AG04449 (cell line): ENCODE data around the gene PPARG.

Experiments
- CTCF ChIA-PET: fragments of 350-600 bp; formaldehyde crosslinking; extraction: SDS; loops from one replicate; lab custom pipeline; 2021; ENCODE audit warnings: antibody characterized with exemption; lab: Yijun Ruan, JAX
- POLR2A ChIA-PET: fragments of 400-600, 350-600 bp; formaldehyde crosslinking; extraction: SDS; loops from one replicate; lab custom pipeline; 2020; ENCODE audit warnings: antibody characterized with exemption, inconsistent platforms; lab: Yijun Ruan, JAX
- DNase-seq: peaks from one replicate; pipeline ENCODE4 v3.0.0-alpha.2; 2010; ENCODE audit warnings: low read depth, low spot score
- H3K4me3 ChIP-seq: 2 replicates; pipeline ENCODE4 v1.5.1; 2011; ENCODE audit warnings: low read depth, mild to moderate bottlenecking, control low read depth, low read length
- TF ChIP-seq, protein P1 (sequence below): IDR thresholded peaks from one replicate; pipeline ENCODE4 v1.5.1; 2011; ENCODE audit warnings: mild to moderate bottlenecking, moderate library complexity, low read length, control low read depth, inconsistent platforms; ENCODE audit not compliant: insufficient read depth; ENCODE audit errors: missing control alignments

The PPARG gene

DNA sequence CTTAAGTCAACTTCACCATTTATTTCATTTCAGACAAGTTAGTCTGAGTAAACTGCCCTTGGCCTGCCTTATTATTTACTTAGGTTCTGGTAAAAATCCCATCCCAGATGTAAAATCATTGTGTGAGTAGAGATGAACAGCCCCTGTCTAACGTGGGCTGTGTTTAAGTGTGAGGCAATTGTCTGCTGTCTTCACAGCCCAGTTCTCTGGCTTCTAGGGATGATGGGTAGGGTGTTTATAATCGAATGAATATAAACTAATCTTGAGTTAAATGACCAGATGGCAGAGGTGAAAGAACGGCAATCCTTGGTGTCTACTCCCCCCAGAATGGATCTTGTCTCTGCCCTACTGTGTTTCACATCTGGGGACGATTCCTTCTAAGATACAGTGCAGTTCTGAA, 20.8 kb downstream of the PPARG start:
- TF ChIP-seq, protein P1, sequence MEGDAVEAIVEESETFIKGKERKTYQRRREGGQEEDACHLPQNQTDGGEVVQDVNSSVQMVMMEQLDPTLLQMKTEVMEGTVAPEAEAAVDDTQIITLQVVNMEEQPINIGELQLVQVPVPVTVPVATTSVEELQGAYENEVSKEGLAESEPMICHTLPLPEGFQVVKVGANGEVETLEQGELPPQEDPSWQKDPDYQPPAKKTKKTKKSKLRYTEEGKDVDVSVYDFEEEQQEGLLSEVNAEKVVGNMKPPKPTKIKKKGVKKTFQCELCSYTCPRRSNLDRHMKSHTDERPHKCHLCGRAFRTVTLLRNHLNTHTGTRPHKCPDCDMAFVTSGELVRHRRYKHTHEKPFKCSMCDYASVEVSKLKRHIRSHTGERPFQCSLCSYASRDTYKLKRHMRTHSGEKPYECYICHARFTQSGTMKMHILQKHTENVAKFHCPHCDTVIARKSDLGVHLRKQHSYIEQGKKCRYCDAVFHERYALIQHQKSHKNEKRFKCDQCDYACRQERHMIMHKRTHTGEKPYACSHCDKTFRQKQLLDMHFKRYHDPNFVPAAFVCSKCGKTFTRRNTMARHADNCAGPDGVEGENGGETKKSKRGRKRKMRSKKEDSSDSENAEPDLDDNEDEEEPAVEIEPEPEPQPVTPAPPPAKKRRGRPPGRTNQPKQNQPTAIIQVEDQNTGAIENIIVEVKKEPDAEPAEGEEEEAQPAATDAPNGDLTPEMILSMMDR, result no peak
- no peak for DNase-seq
- no peak overlapping the region for H3K4me3 ChIP-seq
- CTCF ChIA-PET, result no interaction called here
- POLR2A ChIA-PET, result no interaction called here

DNA sequence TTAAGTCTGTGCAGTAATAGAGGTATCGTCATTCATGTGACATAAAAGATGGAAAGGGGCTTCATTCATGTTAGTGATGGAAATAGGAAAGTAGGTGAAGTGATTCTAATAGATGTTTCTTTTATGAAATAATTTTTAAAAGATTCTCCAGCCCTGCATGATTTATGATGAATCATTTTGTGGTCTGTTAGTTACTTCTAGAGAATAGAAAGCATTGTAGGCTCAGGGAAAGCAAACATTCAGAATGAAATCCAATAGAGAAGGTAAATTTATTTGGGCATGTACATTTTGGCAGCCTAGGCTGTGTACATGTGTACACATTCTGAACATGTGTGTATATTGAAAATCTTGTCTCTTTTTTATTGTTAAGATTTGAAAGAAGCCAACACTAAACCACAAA, 23.1 kb downstream of the PPARG start:
- no peak for DNase-seq
- CTCF ChIA-PET, result no interaction called here
- POLR2A ChIA-PET, result no interaction called here
- H3K4me3 ChIP-seq, result no peak overlapping the region
- TF ChIP-seq, protein P1, result no peak

DNA sequence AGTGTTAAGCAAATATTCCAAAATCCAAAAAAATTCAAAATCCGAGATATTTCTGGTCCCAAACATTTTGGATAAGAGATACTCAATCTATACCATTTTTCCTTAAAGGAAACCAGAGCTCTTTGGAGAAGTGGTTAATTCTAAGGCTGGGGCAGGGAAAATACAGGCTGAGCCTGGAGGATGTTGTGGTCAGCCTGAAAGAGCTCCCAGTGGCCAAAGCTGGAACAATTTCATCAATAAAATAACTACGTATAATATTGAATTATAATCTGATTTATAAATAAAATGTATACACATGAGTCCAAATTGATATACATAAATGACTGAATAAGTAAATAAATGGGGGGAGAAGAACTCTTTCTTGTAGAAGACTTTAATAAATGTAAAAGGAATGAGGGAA, 24.6 kb downstream of the PPARG start:
- H3K4me3 ChIP-seq, result no peak overlapping the region
- ChIA-PET POLR2A (no interaction called here), CTCF (interaction anchor here (1.3 to 1.6 kb wide), 2 partner anchors 118 to 137 kb away, joined by 3 to 4 read pairs; no protein-coding TSS in a partner anchor)
- TF ChIP-seq, protein P1, result no peak
- DNase-seq, result no peak

DNA sequence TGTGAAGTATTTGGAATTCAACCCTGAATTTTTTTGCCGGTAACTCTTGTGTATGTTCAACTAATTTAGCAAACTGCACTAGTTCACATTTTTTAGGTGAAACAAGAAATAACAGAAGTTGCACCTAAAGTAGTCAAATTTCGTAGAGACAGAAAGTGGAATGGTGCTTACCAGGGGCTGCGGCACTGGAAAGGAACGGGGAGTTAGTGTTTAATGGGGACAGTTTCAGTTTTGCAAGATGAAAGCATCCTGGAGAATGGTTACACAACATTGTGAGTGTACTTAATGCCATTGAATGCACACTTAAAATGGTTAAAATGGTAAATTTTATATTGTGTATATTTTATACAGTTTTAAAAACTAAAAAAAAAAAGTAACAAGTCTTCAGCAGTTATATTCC, 27.4 kb downstream of the PPARG start:
- no peak for DNase-seq

DNA sequence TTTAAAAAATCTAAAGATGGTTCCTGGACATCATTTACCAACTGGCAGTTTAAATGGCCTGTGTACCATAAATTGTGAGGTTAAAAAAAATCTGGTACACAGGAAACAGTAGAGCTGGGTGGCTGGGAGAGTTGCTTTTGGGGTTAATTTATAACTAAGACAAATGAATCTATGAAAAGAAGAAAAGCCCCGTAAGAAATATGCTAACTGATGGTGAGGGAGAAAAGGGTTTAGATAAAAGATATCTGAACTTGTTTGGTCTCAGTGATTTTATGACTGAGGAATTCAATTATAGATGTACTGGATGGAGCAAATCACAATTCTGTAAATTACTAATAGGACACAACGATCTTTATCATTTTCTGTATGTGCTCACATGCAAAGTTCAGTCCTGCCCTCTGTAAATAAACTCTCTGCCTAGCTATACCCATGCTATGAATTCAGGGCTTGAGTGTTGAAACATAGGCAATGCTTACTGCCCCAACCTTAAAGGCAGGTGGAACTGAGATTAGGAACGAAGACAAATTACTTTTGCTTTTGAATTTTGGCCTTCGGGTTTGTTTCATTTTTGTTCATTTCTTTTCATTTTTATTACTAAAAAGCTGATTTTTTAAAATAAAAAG, 28.0 kb downstream of the PPARG start:
- no peak overlapping the region for H3K4me3 ChIP-seq
- TF ChIP-seq, protein P1, result no peak
- POLR2A ChIA-PET, result no interaction called here
- CTCF ChIA-PET, result no interaction called here
- no peak for DNase-seq

More for the DNA sequence above, 27.4 kb downstream of the PPARG start:
- TF ChIP-seq, protein P1, result no peak
- H3K4me3 ChIP-seq, result no peak overlapping the region
- ChIA-PET CTCF (interaction anchor here (1.5 kb wide), 1 partner anchor 17 kb away, joined by 3 read pairs; no protein-coding TSS in a partner anchor), POLR2A (no interaction called here)

DNA sequence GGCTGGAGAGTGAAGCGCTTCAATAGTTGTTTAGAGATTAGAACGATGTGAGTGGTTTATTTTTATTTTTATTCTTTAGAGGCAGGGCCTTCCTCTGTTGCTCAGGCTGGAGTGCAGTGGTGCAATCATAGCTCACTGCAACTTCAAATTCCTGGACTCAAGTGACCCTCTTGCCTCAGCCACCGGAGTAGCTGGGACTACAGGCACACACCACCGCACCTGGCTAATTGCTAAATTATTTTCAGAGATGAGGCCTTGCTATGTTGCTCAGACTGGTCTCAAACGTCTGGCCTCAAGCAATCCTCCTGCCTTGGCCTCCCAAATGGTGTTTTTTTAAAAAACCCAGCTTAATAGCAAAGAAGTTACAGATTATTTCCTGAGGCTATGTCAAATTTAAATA, 29.0 kb downstream of the PPARG start:
- ChIA-PET CTCF (no interaction called here), POLR2A (no interaction called here)
- H3K4me3 ChIP-seq, result no peak overlapping the region
- TF ChIP-seq, protein P1, result no peak
- no peak for DNase-seq
